ENCODE results near the gene MN1.

The MN1 gene

GRCh38 chr22:27749597-27750225, 51.8 kb downstream of the MN1 start:
- Histone ChIP-seq H4K20me1 (ENCODE audit: insufficient read depth, low read length) (no peaks in the 10 kb centered on the region), H3K4me2 (ENCODE audit: low read depth, low read length) (no peak overlapping the region), H3F3A (ENCODE audit: insufficient read depth, low read length) (no peaks in the 10 kb centered on the region), H3K27ac (ENCODE audit: low read length) (no peak overlapping the region), H3K9ac (ENCODE audit: low read length) (no peak overlapping the region), H3K9me3 (replicated peaks; ENCODE audit: insufficient read depth, low read length) (no peaks in the 10 kb centered on the region), H3K79me2 (ENCODE audit: low read length) (no peaks in the 10 kb centered on the region), H3K9me2 (replicated peaks; ENCODE audit: insufficient read depth, low read length) (no peaks in the 10 kb centered on the region), H3K27me3 (replicated peaks; ENCODE audit: insufficient read depth, low read length) (peaks cover 93% of the 10 kb centered on the region), H3K4me1 (ENCODE audit: low read length) (no peaks in the 10 kb centered on the region), H2AFZ (ENCODE audit: low read length) (no peak overlapping the region), H3K4me3 (ENCODE audit: low read length) (no peak overlapping the region), H3K36me3 (replicated peaks; ENCODE audit: insufficient read depth, low read length) (no peaks in the 10 kb centered on the region)
- DNase-seq: no peak
- TF ChIP-seq EZH2 (optimal IDR thresholded peaks at IDR 0.05; ENCODE audit: low read depth, low read length): no peak
- no peak for TF ChIP-seq EZH2phosphoT487 (IDR thresholded peaks at IDR 0.05; ENCODE audit: low read length)
- no peak for TF ChIP-seq CTCF (IDR thresholded peaks at IDR 0.05; ENCODE audit: low read length)

GRCh38 chr22:27748751-27749191, 52.8 kb downstream of the MN1 start:
- TF ChIP-seq EZH2 (optimal IDR thresholded peaks at IDR 0.05; ENCODE audit: low read depth, low read length): no peak
- no peak for TF ChIP-seq EZH2phosphoT487 (IDR thresholded peaks at IDR 0.05; ENCODE audit: low read length)
- no peak for TF ChIP-seq CTCF (IDR thresholded peaks at IDR 0.05; ENCODE audit: low read length)
- no peaks in the 10 kb centered on the region for H3K9me3 ChIP-seq (replicated peaks; ENCODE audit: insufficient read depth, low read length)
- H3K9me2 ChIP-seq (replicated peaks; ENCODE audit: insufficient read depth, low read length): no peaks in the 10 kb centered on the region
- no peaks in the 10 kb centered on the region for H3F3A ChIP-seq (ENCODE audit: insufficient read depth, low read length)
- H3K4me1 ChIP-seq (ENCODE audit: low read length): no peaks in the 10 kb centered on the region
- no peak overlapping the region for H2AFZ ChIP-seq (ENCODE audit: low read length)
- no peaks in the 10 kb centered on the region for H4K20me1 ChIP-seq (ENCODE audit: insufficient read depth, low read length)
- no peaks in the 10 kb centered on the region for H3K36me3 ChIP-seq (replicated peaks; ENCODE audit: insufficient read depth, low read length)
- no peak overlapping the region for H3K4me3 ChIP-seq (ENCODE audit: low read length)
- peaks cover 85% of the 10 kb centered on the region for H3K27me3 ChIP-seq (replicated peaks; ENCODE audit: insufficient read depth, low read length)
- no peak for DNase-seq
- H3K27ac ChIP-seq (ENCODE audit: low read length): no peak overlapping the region
- no peak overlapping the region for H3K9ac ChIP-seq (ENCODE audit: low read length)
- no peak overlapping the region for H3K4me2 ChIP-seq (ENCODE audit: low read depth, low read length)
- H3K79me2 ChIP-seq (ENCODE audit: low read length): no peaks in the 10 kb centered on the region

GRCh38 chr22:27748349-27748748, 53.2 kb downstream of the MN1 start:
- H3K4me1 ChIP-seq (ENCODE audit: low read length): no peaks in the 10 kb centered on the region
- no peak overlapping the region for H3K4me3 ChIP-seq (ENCODE audit: low read length)
- DNase-seq: no peak
- H3K36me3 ChIP-seq (replicated peaks; ENCODE audit: insufficient read depth, low read length): no peaks in the 10 kb centered on the region
- no peak overlapping the region for H3K9ac ChIP-seq (ENCODE audit: low read length)
- no peaks in the 10 kb centered on the region for H3K9me3 ChIP-seq (replicated peaks; ENCODE audit: insufficient read depth, low read length)
- H3K9me2 ChIP-seq (replicated peaks; ENCODE audit: insufficient read depth, low read length): no peaks in the 10 kb centered on the region
- no peaks in the 10 kb centered on the region for H3K79me2 ChIP-seq (ENCODE audit: low read length)
- H2AFZ ChIP-seq (ENCODE audit: low read length): no peak overlapping the region
- peaks cover 81% of the 10 kb centered on the region for H3K27me3 ChIP-seq (replicated peaks; ENCODE audit: insufficient read depth, low read length)
- H3K27ac ChIP-seq (ENCODE audit: low read length): no peak overlapping the region
- no peaks in the 10 kb centered on the region for H4K20me1 ChIP-seq (ENCODE audit: insufficient read depth, low read length)
- H3F3A ChIP-seq (ENCODE audit: insufficient read depth, low read length): no peaks in the 10 kb centered on the region
- no peak for TF ChIP-seq CTCF (IDR thresholded peaks at IDR 0.05; ENCODE audit: low read length)
- no peak overlapping the region for H3K4me2 ChIP-seq (ENCODE audit: low read depth, low read length)
